Activated T-cell treated with anti-CD3 and anti-CD28 coated beads, Interleukin-2, amount 50 U/mL, for 1 hour (primary cell): ENCODE results near the gene ENAH.
"Not testable (repeated sequence)": the region's sequence is repeated elsewhere in the genome, so short reads cannot be mapped to it uniquely, and the experiment has no call there.

Experiments
- DNase-seq: peaks from one replicate; pipeline ENCODE4 v3.0.0-alpha.2; 2020

Gene ENAH

GRCh38 chr1:225485226-225485625, 167.7 kb downstream of the ENAH start:
- no peak for DNase-seq

GRCh38 chr1:225484657-225485214, 168.2 kb downstream of the ENAH start:
- DNase-seq, result no peak

- no peak for DNase-seq
Measured at GRCh38 chr1:225483818-225484656, 168.9 kb downstream of the ENAH start.

GRCh38 chr1:225482421-225482950, 170.4 kb downstream of the ENAH start:
- no peak for DNase-seq

GRCh38 chr1:225481738-225482137, 171.2 kb downstream of the ENAH start:
- no peak for DNase-seq

- DNase-seq, result peak; percentile 62
Measured at GRCh38 chr1:225480825-225481434, 172.0 kb downstream of the ENAH start.

- no peak for DNase-seq
Measured at GRCh38 chr1:225479996-225480720, 172.8 kb downstream of the ENAH start.

- DNase-seq, result no peak
Measured at GRCh38 chr1:225479341-225479740, 173.6 kb downstream of the ENAH start.

GRCh38 chr1:225477296-225477911, 175.5 kb downstream of the ENAH start:
- no peak for DNase-seq

GRCh38 chr1:225476538-225476988, 176.4 kb downstream of the ENAH start:
- no peak for DNase-seq

- no peak for DNase-seq
Measured at GRCh38 chr1:225476100-225476511, 176.8 kb downstream of the ENAH start.

GRCh38 chr1:225474986-225475820, 177.7 kb downstream of the ENAH start:
- DNase-seq, result peak; percentile 85

GRCh38 chr1:225474439-225474985, 178.4 kb downstream of the ENAH start:
- DNase-seq, result no peak

- DNase-seq, result not testable (repeated sequence)
Measured at GRCh38 chr1:225473676-225474438, 179.1 kb downstream of the ENAH start.

GRCh38 chr1:225473266-225473665, 179.7 kb downstream of the ENAH start:
- DNase-seq, result not testable (repeated sequence)

- DNase-seq, result no peak
Measured at GRCh38 chr1:225471453-225472301, 181.2 kb downstream of the ENAH start.

- DNase-seq, result no peak
Measured at GRCh38 chr1:225471109-225471452, 181.8 kb downstream of the ENAH start.

GRCh38 chr1:225470211-225471108, 182.5 kb downstream of the ENAH start:
- no peak for DNase-seq
